K562 (cell line): ENCODE results near the gene METTL2A. TPM values are rescaled to one million over a fixed set of nuclear protein-coding genes. Genes with fewer than 3 reads are reported as not detected.
"Not testable (repeated sequence)": the region's sequence is repeated elsewhere in the genome, so short reads cannot be mapped to it uniquely, and the experiment has no call there.

ENCODE experiments used
- ATAC-seq: fragments of 200-7000 bp; cut with Tn5 transposase; 3 replicates; pipeline ENCODE4 v1.9.1; 2020; ENCODE audit warnings: moderate library complexity
- BruUV-seq: library from RNA; stranded (reverse); fragments of 400-500 nt; replicated peaks from 2 replicates; lab custom pipeline; 2021; lab: Mats Ljungman, UMichigan
- CTCF ChIA-PET: fragments of 300-600 bp; formaldehyde crosslinking; extraction: SDS; loops from one replicate; lab custom pipeline; 2021; ENCODE audit warnings: low intra/inter-chr PET ratio; lab: Yijun Ruan, JAX
- POLR2A ChIA-PET: fragments of 300-600, 350-650 bp; sonication (Branson Sonifier 250); formaldehyde crosslinking; extraction: SDS; loops from one replicate; lab custom pipeline; 2021; ENCODE audit warnings: antibody characterized with exemption, inconsistent platforms; lab: Yijun Ruan, JAX
- DNase-seq, 4 experiments: peaks; one replicate each; pipeline versions ENCODE4 v3.0.0 to v3.0.0-alpha.2; 2011 to 2018; ENCODE audit warnings: low spot score in 3 of 4, mixed read lengths in 3 of 4; ENCODE audit errors: extremely low read depth in 1 of 4
- FAIRE-seq: peaks from 2 replicates; lab custom pipeline; 2011; peaks lifted over from hg19 to GRCh38; lab: Jason Lieb, UNC
- H2AFZ ChIP-seq: 2 replicates; pipeline ENCODE4 v1.6.0; 2011; ENCODE audit warnings: low read depth, low read length, control low read depth, inconsistent platforms
- H3K27ac ChIP-seq: fragments of 200-600 bp; 3 replicates; pipeline ENCODE4 v1.8.0; 2011; ENCODE audit warnings: low read depth, mild to moderate bottlenecking, control low read depth, inconsistent platforms, low read length, moderate library complexity, mixed read lengths; ENCODE audit errors: extremely low read depth
- H3K27me3 ChIP-seq, 2 experiments: fragments of 300-600 bp in 1 of 2; 2 replicates in 1 of 2; 3 replicates in 1 of 2; pipeline versions ENCODE4 v1.6.0 to v1.8.0; 2011; ENCODE audit warnings: inconsistent platforms in 2 of 2, low read length in 2 of 2, mild to moderate bottlenecking in 1 of 2, mixed read lengths in 1 of 2, moderate library complexity in 1 of 2; ENCODE audit not compliant: control insufficient read depth in 2 of 2, insufficient read depth in 2 of 2
- H3K36me3 ChIP-seq: fragments of 300-600 bp; 3 replicates; pipeline ENCODE4 v1.8.0; 2011; ENCODE audit warnings: mild to moderate bottlenecking, low read length, inconsistent platforms; ENCODE audit not compliant: control insufficient read depth, insufficient read depth
- H3K4me1 ChIP-seq, 2 experiments: fragments of 200-600 bp in 1 of 2; replicated peaks in 1 of 2; 2 replicates in 1 of 2; 3 replicates in 1 of 2; pipeline versions ENCODE4 v1.5.1 to v1.8.0; 2011; ENCODE audit warnings: inconsistent platforms in 2 of 2, low read length in 2 of 2, mild to moderate bottlenecking in 1 of 2, mixed read lengths in 1 of 2, moderate library complexity in 1 of 2; ENCODE audit not compliant: control insufficient read depth in 2 of 2, insufficient read depth in 2 of 2
- H3K4me2 ChIP-seq: 2 replicates; pipeline ENCODE4 v1.6.1; 2011; ENCODE audit warnings: low read length, control low read depth, inconsistent platforms, mixed read lengths; ENCODE audit not compliant: insufficient read depth
- H3K4me3 ChIP-seq: fragments of 200-600 bp; sonication (generic), shearing (Covaris generic); 2 replicates; pipeline ENCODE4 v1.5.1; 2016; ENCODE audit warnings: control low read depth, inconsistent platforms
- H3K79me2 ChIP-seq: fragments of 200-600 bp; 3 replicates; pipeline ENCODE4 v1.8.0; 2011; ENCODE audit warnings: low read length, inconsistent platforms; ENCODE audit not compliant: control insufficient read depth, insufficient read depth
- H3K9ac ChIP-seq, 2 experiments: 2 replicates each; pipeline versions ENCODE4 v1.6.0 to v1.6.1; 2011; ENCODE audit warnings: low read depth in 2 of 2, low read length in 2 of 2, control low read depth in 1 of 2, inconsistent platforms in 1 of 2, mild to moderate bottlenecking in 1 of 2, mixed read lengths in 1 of 2; ENCODE audit not compliant: insufficient read depth in 1 of 2
- H3K9me1 ChIP-seq: one replicate; pipeline ENCODE4 v1.6.0; 2011; ENCODE audit warnings: inconsistent platforms, mild to moderate bottlenecking, low read length, moderate library complexity; ENCODE audit not compliant: control insufficient read depth, insufficient read depth
- H3K9me3 ChIP-seq: replicated peaks from 2 replicates; pipeline ENCODE4 v1.5.1; 2011; ENCODE audit warnings: low read depth, low read length, inconsistent platforms; ENCODE audit not compliant: control insufficient read depth, insufficient read depth
- H4K20me1 ChIP-seq: replicated peaks from 2 replicates; pipeline ENCODE4 v1.6.1; 2011; ENCODE audit warnings: low read length, inconsistent platforms, mixed read lengths; ENCODE audit not compliant: control insufficient read depth, insufficient read depth
- NFIC ChIP-seq: fragments of 450-650 bp; IDR thresholded peaks from 2 replicates; pipeline ENCODE4 v1.6.1; 2017; ENCODE audit warnings: mild to moderate bottlenecking, inconsistent platforms
- NFIX ChIP-seq: fragments of 250-450 bp; sonication (Bioruptor Pico); IDR thresholded peaks from 2 replicates; pipeline ENCODE4 v1.4.0; 2020; ENCODE audit warnings: low read depth, mild to moderate bottlenecking, moderate library complexity
- WGBS: fragments of 100-300 bp; shearing (Covaris generic); methylation state at CpG from one replicate; pipeline ENCODE4 v1.1.6; 2016; ENCODE audit warnings: low coverage, mixed read lengths; ENCODE audit not compliant: insufficient coverage; ENCODE audit errors: missing lambda C conversion rate; 5-methylcytosine and 5-hydroxymethylcytosine counted together
- in situ Hi-C: fragments of 300-500 bp; cut with MboI; formaldehyde crosslinking; loops from 4 replicates; pipeline ENCODE4 v1.15.0; 2018; ENCODE audit warnings: inconsistent platforms, mixed read lengths
- intact Hi-C: fragments of 100-400 bp; cut with micrococcal nuclease; formaldehyde crosslinking; loops from 2 replicates; pipeline ENCODE4 v1.14.2; 2022
- polyA plus RNA-seq, 8 experiments: library from polyadenylated mRNA; depleted of rRNA in 4 of 8; stranded (reverse) in 5 of 8; unstranded in 3 of 8; fragments of >200 nt; fragmentation: Nextera tagmentation in 2 of 8; fragmentation: Illumina TruSeq in 1 of 8; extraction: Ambion mirVana in 2 of 8; extraction: Trizol in 1 of 8; gene quantifications; 2 replicates each; pipeline versions ENCODE4 v1.2.1 to v1.2.3, GENCODE V29; 2011 to 2014; ENCODE audit warnings: inconsistent platforms in 1 of 8, missing spikeins in 1 of 8
- total RNA-seq, 7 experiments: library from RNA; depleted of rRNA in 6 of 7; stranded (reverse); fragments of >200 nt in 6 of 7; fragmentation: Illumina TruSeq in 2 of 7; extraction: Trizol in 2 of 7; gene quantifications; 2 replicates each; pipeline versions ENCODE4 v1.2.1 to v1.2.3, GENCODE V29; 2011 to 2021; ENCODE audit warnings: low replicate concordance in 1 of 7

METTL2A gene
- total and polyA plus RNA-seq, 9 of the 15 experiments (the other 6 are each of a cell fraction or from before 2014, with no cell fraction given) = 21.0 to 52.5 (median 33.2) TPM

GRCh38 chr17:62426214-62426613 lies 2.5 kb downstream of the METTL2A start:
- intact Hi-C loops = loop anchor here (10.0 kb wide), 1 partner anchor 49 kb away; the partner anchor contains the start of gene TLK2
- FAIRE-seq, H3K27ac ChIP-seq, POLR2A ChIA-PET, H3K27me3 ChIP-seq, BruUV-seq, CTCF ChIA-PET, H3K9ac ChIP-seq, H4K20me1 ChIP-seq, H3K4me3 ChIP-seq, H3K4me2 ChIP-seq, H3K9me1 ChIP-seq, ATAC-seq, H2AFZ ChIP-seq, DNase-seq, H3K9me3 ChIP-seq, H3K4me1 ChIP-seq, in situ Hi-C loops: not testable (repeated sequence)
- peak; percentile 75 for TF ChIP-seq NFIX (CRISPR knock-in tag)
- peak; percentile 89 for TF ChIP-seq NFIC
- H3K36me3 ChIP-seq = peaks cover 32% of the 10 kb centered on the region; the same call in 2 of the 3 replicates
- WGBS = no CpG with 5 or more reads among the region's 2 CpGs
- peaks cover 18% of the 10 kb centered on the region for H3K79me2 ChIP-seq

GRCh38 chr17:62435251-62435650 lies 11.6 kb downstream of the METTL2A start:
- H3K4me1 ChIP-seq, H4K20me1 ChIP-seq, intact Hi-C loops, FAIRE-seq, H3K4me2 ChIP-seq, H3K27me3 ChIP-seq, ATAC-seq, H3K4me3 ChIP-seq, DNase-seq, H3K9me1 ChIP-seq, POLR2A ChIA-PET, H2AFZ ChIP-seq, H3K27ac ChIP-seq, H3K9me3 ChIP-seq, CTCF ChIA-PET, H3K79me2 ChIP-seq, H3K9ac ChIP-seq, BruUV-seq, in situ Hi-C loops: not testable (repeated sequence)
- H3K36me3 ChIP-seq = peaks cover 17% of the 10 kb centered on the region; the same call in 1 of the 3 replicates
- WGBS = 93% methylated on average over 4 of the region's 4 CpGs

GRCh38 chr17:62441181-62441580 lies 17.5 kb downstream of the METTL2A start:
- in situ Hi-C loops, POLR2A ChIA-PET: not testable (repeated sequence)

More at GRCh38 chr17:62441181-62441580, 17.5 kb downstream of the METTL2A start:
- H3K4me2 ChIP-seq, BruUV-seq, H3K4me1 ChIP-seq, H4K20me1 ChIP-seq, DNase-seq, H3K4me3 ChIP-seq, H2AFZ ChIP-seq, intact Hi-C loops, H3K27me3 ChIP-seq, CTCF ChIA-PET, ATAC-seq, H3K9me3 ChIP-seq, H3K79me2 ChIP-seq, H3K27ac ChIP-seq, H3K9me1 ChIP-seq, H3K9ac ChIP-seq: not testable (repeated sequence)
- 98% methylated on average over 6 of the region's 6 CpGs for WGBS
- H3K36me3 ChIP-seq = peaks cover 55% of the 10 kb centered on the region; the same call in 2 of the 3 replicates
- FAIRE-seq = peak; percentile 35
